ENCODE measurements around the gene FIZ1.

Gene FIZ1

DNA sequence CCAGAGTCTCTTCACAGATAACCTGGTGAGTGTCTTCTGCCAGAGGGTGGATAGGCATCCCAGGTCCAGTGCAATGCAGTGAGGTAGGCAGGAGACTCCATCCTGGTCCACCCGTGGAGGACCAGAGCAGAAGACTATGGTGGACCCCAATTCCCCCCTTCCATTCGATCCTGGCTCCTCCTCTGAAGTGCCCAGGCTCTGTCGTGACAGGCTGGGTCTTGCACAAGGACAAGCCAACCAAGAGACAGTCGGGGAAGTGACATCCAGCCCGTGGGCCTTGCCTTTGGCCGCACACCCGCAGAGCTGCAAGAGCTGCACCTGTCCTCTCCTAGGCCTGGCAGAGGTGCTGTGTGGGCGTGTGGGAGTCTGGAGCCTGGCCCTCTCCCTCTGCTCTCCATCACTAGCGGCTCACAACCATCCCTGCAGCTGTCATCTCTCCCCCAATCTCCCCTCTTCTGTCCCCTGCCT, 21.9 kb upstream of the FIZ1 start:
- no peak overlapping the region for H3K27ac Mint-ChIP-seq
- no peaks in the 10 kb centered on the region for H3K9me3 Mint-ChIP-seq
- H3K27me3 Mint-ChIP-seq = no peaks in the 10 kb centered on the region
- H3K4me1 Mint-ChIP-seq = peaks cover 42% of the 10 kb centered on the region
- H3K36me3 Mint-ChIP-seq = peaks cover 5% of the 10 kb centered on the region
- H3K4me3 Mint-ChIP-seq = no peak overlapping the region

DNA sequence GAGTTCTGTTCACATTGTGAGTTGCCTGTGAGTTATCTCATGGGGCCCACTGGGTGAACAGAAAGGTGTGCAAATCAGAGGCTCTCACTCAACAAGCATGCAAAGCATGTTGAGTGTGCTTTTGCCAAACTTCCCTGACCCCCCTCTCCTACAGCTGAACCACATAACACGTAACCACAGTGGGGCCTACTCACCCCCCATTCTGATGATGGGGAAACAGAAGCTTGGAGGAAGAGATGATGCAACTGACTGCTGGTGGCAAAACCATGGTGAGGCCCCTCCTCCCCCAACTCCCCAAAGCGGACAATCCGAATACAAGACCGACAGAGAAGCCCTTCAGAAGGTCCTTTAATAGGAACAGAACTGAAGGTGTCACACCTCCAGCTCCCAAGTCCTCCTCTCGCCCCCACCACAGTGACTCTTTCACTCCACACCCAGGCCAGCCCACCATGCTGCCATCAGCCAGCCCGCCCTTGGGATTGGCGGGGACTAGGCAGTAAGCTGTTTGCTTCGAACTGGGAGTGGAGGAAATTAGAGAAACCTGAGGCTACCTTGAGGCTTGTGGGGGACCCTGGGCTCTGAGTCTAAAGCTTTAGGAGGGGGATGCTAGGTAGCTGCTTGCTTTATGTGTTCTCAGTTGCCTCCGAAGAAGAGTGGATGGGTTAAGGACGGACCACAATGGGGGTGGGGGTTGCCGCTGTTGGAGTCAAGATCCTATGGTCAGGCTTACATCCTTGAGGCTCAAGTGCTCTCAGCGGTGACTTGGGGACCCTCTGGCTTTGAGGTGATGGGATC, 21.3 kb upstream of the FIZ1 start:
- peaks cover 37% of the 10 kb centered on the region for H3K4me1 Mint-ChIP-seq
- peaks cover 5% of the 10 kb centered on the region for H3K36me3 Mint-ChIP-seq
- H3K27me3 Mint-ChIP-seq = no peaks in the 10 kb centered on the region
- H3K4me3 Mint-ChIP-seq = no peak overlapping the region
- peak overlapping the region; percentile 30 for H3K27ac Mint-ChIP-seq
- no peaks in the 10 kb centered on the region for H3K9me3 Mint-ChIP-seq

DNA sequence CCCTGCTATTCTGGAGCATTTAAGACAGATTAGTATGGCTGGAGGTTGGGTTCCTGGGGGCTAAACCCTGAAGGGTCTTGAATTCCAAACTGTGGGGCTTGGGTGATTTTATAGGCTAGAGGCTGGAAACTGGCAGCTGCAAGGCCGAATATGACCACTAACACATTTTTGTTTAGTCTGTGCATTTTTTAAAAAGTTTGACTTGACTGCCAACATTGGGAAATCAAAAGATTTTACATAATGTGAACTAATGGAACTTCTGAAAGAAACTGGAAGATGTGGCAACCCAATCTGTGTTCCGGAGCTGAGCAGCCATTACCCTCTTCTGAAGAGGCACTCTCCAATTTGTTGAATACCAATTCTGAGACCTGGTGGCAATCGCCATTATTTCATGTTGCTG, 20.0 kb upstream of the FIZ1 start:
- Mint-ChIP-seq H3K27me3 (no peaks in the 10 kb centered on the region), H3K27ac (no peak overlapping the region)

DNA sequence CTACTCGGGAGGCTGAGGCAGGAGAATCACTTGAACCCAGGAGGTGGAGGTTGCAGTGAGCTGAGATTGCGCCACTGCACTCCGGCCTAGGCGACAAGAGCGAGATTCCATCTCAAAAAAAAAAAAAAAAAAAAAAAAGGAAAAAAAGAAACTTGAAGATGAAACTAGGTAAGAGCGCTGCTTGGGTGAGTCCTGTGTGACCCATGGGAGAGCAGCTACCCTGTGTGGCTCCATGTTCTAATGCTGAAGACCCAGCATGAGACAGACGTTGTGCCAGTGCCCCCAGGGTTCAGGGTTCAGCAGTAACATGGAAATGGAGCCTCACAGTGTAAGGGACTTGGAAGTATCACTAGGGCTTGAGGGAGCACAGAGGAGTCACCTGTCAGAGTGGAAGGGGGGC, 19.1 kb upstream of the FIZ1 start:
- Mint-ChIP-seq H3K9me3 (no peaks in the 10 kb centered on the region), H3K4me3 (no peak overlapping the region), H3K27me3 (no peaks in the 10 kb centered on the region), H3K4me1 (peaks cover 22% of the 10 kb centered on the region), H3K36me3 (peaks cover 4% of the 10 kb centered on the region), H3K27ac (no peak overlapping the region)

More for the DNA sequence above, 20.0 kb upstream of the FIZ1 start:
- Mint-ChIP-seq H3K9me3 (no peaks in the 10 kb centered on the region), H3K4me3 (no peak overlapping the region), H3K36me3 (peaks cover 6% of the 10 kb centered on the region), H3K4me1 (peaks cover 28% of the 10 kb centered on the region)

DNA sequence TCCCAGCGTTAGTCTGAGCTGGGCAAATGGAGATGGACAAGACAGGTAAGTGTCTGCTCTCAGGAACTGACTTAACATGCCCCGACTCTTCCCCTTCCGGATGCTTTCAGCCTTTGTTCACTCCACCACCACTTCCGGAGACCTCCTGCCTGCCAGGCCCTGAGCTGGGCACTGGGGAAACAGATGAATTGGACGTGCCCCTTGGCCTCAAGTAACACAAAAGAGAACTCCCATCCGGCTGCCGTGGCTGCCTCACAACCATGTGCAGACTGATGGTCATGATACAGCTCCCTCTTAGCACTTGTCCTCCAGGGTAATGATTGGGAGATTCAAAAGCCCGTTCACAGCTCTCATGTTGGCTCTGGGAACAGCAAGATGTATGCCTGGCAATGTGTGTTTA, 18.1 kb upstream of the FIZ1 start:
- Mint-ChIP-seq H3K27me3 (no peaks in the 10 kb centered on the region), H3K4me3 (no peak overlapping the region), H3K4me1 (peaks cover 26% of the 10 kb centered on the region), H3K27ac (peak overlapping the region; percentile 55), H3K36me3 (peaks cover 8% of the 10 kb centered on the region), H3K9me3 (no peaks in the 10 kb centered on the region)

DNA sequence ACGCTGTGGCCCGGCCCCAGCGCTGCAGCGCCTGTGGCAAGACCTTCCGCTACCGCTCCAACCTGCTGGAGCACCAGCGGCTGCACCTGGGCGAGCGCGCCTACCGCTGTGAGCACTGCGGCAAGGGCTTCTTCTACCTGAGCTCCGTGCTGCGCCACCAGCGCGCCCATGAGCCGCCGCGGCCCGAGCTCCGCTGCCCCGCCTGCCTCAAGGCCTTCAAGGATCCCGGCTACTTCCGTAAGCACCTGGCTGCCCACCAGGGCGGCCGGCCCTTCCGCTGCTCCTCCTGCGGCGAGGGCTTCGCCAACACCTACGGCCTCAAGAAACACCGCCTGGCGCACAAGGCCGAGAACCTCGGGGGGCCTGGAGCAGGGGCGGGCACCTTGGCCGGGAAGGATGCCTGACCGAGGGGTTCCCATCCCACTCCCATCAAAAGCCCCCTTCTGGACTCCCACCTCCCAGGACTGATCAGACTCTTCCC, 17.1 kb upstream of the FIZ1 start:
- Mint-ChIP-seq H3K27me3 (no peaks in the 10 kb centered on the region), H3K27ac (no peak overlapping the region), H3K36me3 (peaks cover 8% of the 10 kb centered on the region), H3K4me3 (no peak overlapping the region), H3K4me1 (peaks cover 36% of the 10 kb centered on the region), H3K9me3 (no peaks in the 10 kb centered on the region)

DNA sequence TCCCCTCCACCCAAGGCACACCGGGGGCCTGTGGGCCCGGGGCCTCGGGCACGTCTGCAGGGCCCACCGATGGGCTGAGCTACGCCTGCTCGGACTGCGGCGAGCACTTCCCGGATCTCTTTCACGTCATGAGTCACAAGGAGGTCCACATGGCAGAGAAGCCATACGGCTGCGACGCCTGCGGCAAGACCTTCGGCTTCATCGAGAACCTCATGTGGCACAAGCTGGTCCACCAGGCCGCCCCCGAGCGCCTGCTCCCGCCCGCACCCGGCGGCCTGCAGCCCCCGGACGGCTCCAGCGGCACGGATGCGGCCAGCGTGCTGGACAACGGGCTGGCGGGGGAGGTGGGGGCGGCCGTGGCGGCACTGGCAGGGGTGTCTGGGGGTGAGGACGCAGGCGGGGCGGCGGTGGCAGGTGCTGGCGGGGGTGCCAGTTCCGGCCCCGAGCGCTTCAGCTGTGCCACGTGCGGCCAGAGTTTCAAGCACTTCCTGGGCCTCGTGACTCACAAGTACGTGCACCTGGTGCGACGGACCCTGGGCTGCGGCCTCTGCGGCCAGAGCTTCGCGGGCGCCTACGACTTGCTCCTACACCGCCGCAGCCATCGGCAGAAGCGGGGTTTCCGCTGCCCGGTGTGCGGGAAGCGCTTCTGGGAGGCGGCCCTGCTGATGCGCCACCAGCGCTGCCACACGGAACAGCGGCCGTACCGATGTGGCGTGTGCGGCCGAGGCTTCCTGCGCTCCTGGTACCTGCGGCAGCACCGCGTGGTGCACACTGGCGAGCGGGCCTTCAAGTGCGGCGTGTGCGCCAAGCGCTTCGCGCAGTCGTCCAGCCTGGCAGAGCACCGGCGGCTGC, 16.5 kb upstream of the FIZ1 start:
- Mint-ChIP-seq H3K36me3 (peaks cover 8% of the 10 kb centered on the region), H3K4me3 (no peak overlapping the region), H3K27me3 (no peaks in the 10 kb centered on the region), H3K4me1 (peaks cover 31% of the 10 kb centered on the region), H3K9me3 (no peaks in the 10 kb centered on the region), H3K27ac (no peak overlapping the region)

DNA sequence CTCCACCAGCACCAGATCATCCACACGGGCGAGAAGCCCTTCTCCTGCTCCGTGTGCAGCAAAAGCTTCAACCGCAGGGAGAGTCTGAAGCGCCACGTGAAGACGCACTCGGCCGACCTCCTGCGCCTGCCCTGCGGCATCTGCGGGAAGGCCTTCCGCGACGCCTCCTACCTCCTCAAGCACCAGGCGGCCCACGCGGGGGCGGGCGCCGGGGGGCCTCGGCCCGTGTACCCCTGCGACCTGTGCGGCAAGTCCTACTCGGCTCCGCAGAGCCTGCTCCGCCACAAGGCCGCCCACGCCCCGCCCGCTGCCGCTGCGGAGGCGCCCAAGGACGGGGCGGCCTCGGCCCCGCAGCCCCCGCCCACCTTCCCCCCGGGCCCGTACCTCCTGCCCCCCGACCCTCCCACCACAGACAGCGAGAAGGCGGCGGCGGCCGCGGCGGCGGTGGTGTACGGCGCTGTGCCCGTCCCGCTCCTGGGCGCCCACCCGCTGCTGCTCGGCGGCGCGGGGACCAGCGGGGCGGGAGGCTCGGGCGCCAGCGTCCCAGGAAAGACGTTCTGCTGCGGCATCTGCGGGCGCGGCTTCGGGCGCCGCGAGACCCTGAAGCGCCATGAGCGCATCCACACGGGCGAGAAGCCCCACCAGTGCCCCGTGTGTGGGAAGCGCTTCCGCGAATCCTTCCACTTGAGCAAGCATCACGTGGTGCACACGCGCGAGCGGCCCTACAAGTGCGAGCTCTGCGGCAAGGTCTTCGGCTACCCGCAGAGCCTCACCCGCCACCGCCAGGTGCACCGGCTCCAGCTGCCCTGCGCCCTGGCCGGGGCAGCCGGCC, 15.6 kb upstream of the FIZ1 start:
- H3K27me3 Mint-ChIP-seq = no peaks in the 10 kb centered on the region
- H3K36me3 Mint-ChIP-seq = peaks cover 9% of the 10 kb centered on the region
- H3K4me3 Mint-ChIP-seq = no peak overlapping the region
- peaks cover 24% of the 10 kb centered on the region for H3K4me1 Mint-ChIP-seq
- no peak overlapping the region for H3K27ac Mint-ChIP-seq
- no peaks in the 10 kb centered on the region for H3K9me3 Mint-ChIP-seq

DNA sequence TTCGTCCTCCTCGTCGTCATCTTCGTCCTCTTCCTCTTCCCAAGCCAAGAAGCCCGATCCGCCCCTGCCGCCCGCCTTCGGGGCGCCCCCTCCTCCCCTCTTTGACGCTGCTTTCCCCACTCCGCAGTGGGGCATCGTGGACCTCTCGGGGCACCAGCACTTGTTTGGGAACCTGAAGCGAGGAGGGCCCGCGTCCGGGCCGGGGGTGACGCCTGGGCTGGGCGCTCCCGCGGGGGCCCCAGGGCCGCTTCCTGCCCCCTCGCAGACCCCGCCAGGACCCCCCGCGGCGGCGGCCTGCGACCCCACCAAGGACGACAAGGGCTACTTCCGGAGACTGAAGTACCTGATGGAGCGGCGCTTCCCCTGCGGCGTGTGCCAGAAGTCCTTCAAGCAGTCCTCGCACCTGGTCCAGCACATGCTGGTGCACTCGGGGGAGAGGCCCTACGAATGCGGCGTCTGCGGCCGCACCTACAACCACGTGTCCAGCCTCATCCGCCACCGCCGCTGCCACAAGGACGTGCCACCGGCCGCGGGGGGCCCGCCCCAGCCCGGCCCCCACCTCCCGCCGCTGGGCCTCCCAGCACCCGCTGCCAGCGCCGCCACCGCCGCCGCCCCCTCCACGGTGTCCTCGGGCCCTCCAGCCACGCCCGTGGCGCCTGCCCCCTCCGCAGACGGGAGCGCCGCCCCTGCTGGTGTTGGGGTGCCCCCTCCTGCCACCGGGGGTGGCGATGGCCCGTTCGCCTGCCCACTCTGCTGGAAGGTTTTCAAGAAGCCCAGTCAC, 14.8 kb upstream of the FIZ1 start:
- Mint-ChIP-seq H3K9me3 (no peaks in the 10 kb centered on the region), H3K4me3 (no peak overlapping the region), H3K27ac (no peak overlapping the region), H3K4me1 (peaks cover 27% of the 10 kb centered on the region), H3K27me3 (no peaks in the 10 kb centered on the region), H3K36me3 (peaks cover 10% of the 10 kb centered on the region)

DNA sequence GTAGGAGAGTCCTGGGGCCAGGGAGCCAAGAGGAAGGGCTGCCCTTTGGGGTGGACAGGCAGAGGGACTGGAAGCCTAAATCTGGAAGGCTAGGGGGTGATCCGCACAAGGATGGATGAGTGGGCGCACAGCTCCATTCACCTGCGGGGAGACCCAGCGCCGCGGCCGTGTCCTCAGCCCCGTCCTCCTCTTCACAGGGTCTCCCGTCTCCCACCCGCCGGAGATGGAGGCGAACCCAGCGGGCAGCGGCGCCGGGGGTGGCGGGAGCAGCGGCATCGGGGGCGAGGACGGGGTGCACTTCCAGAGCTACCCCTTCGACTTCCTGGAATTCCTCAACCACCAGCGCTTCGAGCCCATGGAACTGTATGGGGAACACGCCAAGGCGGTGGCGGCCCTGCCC, 14.1 kb upstream of the FIZ1 start:
- H3K27ac Mint-ChIP-seq = no peak overlapping the region
- peaks cover 32% of the 10 kb centered on the region for H3K4me1 Mint-ChIP-seq
- H3K4me3 Mint-ChIP-seq = no peak overlapping the region
- no peaks in the 10 kb centered on the region for H3K27me3 Mint-ChIP-seq
- H3K36me3 Mint-ChIP-seq = peaks cover 12% of the 10 kb centered on the region
- H3K9me3 Mint-ChIP-seq = no peaks in the 10 kb centered on the region

DNA sequence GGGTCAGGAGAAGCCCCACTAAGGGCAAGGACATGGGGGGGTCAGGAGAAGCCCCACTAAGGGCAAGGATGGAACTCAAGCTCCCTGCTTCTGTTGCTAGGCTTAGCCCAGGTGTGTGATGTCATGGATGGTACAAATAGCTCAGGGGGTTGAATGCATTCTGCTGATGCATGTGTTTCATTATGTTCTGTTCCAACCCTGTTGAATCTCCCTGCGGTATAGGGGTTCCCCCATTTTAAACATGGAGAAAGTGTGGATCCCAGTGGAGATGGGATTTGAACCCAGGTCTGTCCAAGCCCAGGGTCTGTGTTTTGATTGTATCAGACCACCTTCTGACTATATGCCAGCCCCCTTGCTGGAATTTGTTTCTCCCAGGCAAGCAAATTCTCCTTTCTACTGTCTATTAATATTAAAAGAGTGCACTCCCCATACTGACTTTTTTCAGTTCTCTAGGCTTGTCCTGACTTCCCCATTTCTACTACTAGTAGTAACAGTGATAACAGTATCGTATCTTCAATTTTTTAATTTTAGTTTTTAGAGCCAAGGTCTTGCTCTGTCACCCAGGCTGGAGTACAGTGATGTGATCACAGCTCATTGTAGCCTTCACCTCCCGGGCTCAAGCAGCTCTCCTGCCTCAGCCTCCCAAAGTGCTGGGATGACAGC, 12.8 kb upstream of the FIZ1 start:
- peaks cover 9% of the 10 kb centered on the region for H3K36me3 Mint-ChIP-seq
- H3K4me3 Mint-ChIP-seq = no peak overlapping the region

DNA sequence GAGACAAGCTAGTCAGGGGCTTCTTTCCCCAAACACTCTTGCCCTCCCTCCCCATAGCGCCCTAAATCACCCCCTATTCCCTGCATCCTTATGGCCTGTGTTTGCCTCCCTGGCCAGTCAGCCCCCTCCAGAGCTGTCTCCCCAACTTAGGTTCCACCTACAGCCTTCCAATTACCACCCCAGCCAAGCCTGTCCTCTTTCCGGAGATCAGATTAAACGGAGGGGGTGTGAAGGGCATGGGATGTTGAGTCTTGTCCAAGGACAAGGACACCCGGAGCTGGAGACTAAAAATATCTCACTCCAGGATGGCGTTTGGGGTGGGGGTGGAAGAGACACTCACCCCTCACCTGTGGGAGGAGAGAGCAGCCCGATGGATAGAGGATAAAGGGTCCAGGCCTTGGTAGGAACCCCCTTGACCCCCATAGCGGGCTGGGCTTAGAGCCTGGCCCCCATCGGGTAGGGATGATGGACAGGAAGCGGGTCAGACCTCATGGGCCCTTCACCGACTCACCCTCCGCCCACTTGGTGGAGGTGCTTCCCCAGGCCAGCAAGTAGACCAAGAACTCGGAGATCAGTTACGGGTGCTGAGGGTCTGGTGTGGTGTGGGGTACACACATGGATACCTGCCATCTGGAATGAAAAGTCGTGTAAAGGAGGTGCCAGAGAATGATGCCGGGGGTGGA, 12.1 kb upstream of the FIZ1 start:
- H3K4me1 Mint-ChIP-seq = peaks cover 48% of the 10 kb centered on the region
- no peaks in the 10 kb centered on the region for H3K9me3 Mint-ChIP-seq
- no peaks in the 10 kb centered on the region for H3K27me3 Mint-ChIP-seq
- H3K4me3 Mint-ChIP-seq = no peak overlapping the region
- H3K27ac Mint-ChIP-seq = peak overlapping the region; percentile 62
- peaks cover 9% of the 10 kb centered on the region for H3K36me3 Mint-ChIP-seq

More for the DNA sequence above, 12.8 kb upstream of the FIZ1 start:
- H3K27ac Mint-ChIP-seq = peak overlapping the region; percentile 55
- H3K27me3 Mint-ChIP-seq = no peaks in the 10 kb centered on the region
- peaks cover 42% of the 10 kb centered on the region for H3K4me1 Mint-ChIP-seq
- H3K9me3 Mint-ChIP-seq = no peaks in the 10 kb centered on the region

DNA sequence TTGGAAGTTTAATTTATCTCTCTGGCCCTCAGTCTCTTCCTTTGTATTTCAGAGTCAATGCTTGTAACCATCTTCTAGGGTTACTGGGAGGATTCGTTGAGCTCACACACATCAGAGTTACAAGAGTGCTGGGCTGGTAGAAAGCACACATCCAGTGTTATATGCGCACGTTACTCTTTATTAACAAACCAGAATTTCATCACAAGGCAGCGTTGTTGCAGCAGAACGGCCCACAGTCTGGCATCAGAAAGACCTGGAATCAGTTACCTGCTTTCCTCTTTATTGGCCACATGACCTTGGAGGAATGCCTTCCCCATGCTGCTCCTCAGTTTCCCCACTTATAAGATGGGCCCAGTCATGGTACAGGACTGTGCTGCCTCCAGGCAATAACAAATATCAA, 10.0 kb upstream of the FIZ1 start:
- Mint-ChIP-seq H3K9me3 (no peaks in the 10 kb centered on the region), H3K27ac (no peak overlapping the region), H3K36me3 (peaks cover 8% of the 10 kb centered on the region), H3K27me3 (no peaks in the 10 kb centered on the region), H3K4me1 (peaks cover 60% of the 10 kb centered on the region), H3K4me3 (no peak overlapping the region)

DNA sequence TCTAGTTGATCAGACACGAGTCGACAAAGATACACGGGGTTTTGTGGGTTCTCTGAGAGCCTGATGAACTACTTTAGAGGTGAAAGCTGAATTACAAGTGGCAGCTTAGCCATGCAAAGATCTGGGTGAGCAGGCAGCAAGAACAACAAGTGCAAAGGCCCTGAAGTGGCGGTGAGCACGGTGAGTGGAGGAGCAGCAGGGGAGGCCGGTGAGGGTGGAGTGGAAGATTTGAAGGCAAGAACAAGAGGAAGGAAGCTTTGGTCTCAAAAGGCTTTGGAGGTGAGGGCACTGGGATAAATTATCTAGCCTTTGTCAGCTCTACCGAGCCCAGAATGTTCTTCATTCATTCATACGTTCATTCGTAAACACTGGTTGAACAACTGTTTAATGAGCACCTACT, 7.5 kb upstream of the FIZ1 start:
- Mint-ChIP-seq H3K4me1 (peaks cover 58% of the 10 kb centered on the region), H3K36me3 (peaks cover 4% of the 10 kb centered on the region), H3K9me3 (no peaks in the 10 kb centered on the region), H3K27ac (peak overlapping the region; percentile 93), H3K27me3 (no peaks in the 10 kb centered on the region), H3K4me3 (peak overlapping the region; percentile 97)
